ENCODE results near the gene GLYATL1. TPM values are rescaled to one million over a fixed set of nuclear protein-coding genes. Genes with fewer than 3 reads are reported as not detected.

Gene GLYATL1
- total RNA-seq, 4 donors from 2014 or later, result 0.30 to 6.8 (median 2.3) TPM

DNA sequence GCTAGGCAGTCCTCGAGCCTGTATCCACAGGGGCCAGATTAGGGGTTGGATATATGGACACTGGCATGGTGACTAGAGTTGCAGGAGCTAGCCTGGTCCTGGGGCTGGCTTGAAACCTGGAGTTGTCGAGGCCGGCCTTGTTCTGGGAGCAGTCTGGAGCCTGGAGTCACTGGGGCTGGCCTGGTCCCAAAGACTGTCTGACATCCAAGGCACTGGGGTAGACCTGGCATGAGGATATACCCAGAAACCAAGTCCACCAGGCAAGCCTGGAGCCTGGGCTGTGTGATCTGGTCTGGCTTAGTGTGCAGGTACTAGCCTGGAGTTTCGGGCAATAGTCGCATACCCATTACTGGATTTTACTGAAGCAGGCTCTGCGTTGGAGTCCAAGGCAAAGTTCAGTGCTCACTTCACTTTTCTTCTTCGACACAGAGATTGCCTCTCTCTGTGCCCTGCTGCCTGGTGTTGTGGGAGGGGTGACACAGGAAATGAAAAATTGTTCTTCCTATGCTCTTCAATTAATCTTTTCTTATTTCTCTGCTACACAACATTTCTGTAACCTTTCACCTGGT lies 4.3 kb upstream of the GLYATL1 start:
- intact Hi-C loops (cut with DNase I; ENCODE audit: low total_unique reads), result no loop called here
- DNase-seq (ENCODE audit: low spot score in 2 of 2), result no peak
- 92 to 96% methylated on average over 4 to 7 of the region's 7 CpGs for WGBS, 2 donors
- no peak overlapping the region for H3K4me3 ChIP-seq (ENCODE audit: low read depth, poor library complexity, severe bottlenecking)
- TF ChIP-seq, protein P1, sequence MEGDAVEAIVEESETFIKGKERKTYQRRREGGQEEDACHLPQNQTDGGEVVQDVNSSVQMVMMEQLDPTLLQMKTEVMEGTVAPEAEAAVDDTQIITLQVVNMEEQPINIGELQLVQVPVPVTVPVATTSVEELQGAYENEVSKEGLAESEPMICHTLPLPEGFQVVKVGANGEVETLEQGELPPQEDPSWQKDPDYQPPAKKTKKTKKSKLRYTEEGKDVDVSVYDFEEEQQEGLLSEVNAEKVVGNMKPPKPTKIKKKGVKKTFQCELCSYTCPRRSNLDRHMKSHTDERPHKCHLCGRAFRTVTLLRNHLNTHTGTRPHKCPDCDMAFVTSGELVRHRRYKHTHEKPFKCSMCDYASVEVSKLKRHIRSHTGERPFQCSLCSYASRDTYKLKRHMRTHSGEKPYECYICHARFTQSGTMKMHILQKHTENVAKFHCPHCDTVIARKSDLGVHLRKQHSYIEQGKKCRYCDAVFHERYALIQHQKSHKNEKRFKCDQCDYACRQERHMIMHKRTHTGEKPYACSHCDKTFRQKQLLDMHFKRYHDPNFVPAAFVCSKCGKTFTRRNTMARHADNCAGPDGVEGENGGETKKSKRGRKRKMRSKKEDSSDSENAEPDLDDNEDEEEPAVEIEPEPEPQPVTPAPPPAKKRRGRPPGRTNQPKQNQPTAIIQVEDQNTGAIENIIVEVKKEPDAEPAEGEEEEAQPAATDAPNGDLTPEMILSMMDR (IDR thresholded peaks at IDR 0.05), result no peak
- no peak for TF ChIP-seq POLR2A (IDR thresholded peaks at IDR 0.05)

DNA sequence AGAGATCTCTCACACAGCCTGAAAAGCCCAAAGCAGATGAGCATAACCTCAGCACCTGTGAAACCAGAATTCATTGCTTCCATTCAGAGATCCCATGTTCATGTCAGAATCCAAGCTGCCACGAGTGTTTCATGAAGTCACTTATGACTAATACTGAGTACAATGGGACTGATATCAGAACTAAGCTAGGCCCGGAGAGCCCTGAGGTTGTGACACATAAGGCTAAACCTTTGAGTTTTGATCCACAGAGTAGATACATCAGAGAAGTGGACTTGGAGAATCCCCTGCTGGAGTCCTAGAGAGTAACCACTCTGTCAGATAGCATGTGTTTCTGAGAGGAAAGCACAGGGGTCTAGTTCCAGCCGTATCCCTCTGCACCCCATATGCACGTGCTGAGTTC lies 890 bp upstream of the GLYATL1 start:
- H3K4me3 ChIP-seq (ENCODE audit: low read depth, poor library complexity, severe bottlenecking), result no peak overlapping the region
- WGBS, 2 donors, result 59 to 68% methylated on average over 4 of the region's 4 CpGs
- DNase-seq (ENCODE audit: low spot score in 2 of 2), result no peak
- intact Hi-C loops (cut with DNase I; ENCODE audit: low total_unique reads), result no loop called here
- TF ChIP-seq, protein P1 (IDR thresholded peaks at IDR 0.05), result no peak
- TF ChIP-seq POLR2A (IDR thresholded peaks at IDR 0.05), result no peak

DNA sequence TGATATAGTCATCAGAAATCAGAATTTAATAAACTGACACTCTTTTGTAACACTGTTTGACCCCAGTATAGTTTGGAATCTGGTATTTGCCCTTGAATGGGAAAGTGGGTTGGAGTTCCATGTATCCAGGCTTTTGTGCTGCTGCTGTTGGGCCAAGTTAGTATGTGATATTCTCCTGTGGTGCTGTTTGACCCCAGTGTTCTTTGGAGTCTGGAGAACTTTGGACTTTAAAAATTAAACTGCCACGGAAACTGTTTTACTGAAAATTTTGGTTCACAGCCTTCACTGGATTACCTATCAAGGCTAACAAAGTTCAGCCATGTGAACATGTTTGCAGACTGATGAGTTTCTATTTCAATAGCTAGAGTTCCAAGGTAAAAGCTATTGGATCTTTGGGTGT lies 740 bp downstream of the GLYATL1 start:
- intact Hi-C loops (cut with DNase I; ENCODE audit: low total_unique reads), result no loop called here
- TF ChIP-seq POLR2A (IDR thresholded peaks at IDR 0.05), result no peak
- TF ChIP-seq, protein P1 (IDR thresholded peaks at IDR 0.05), result no peak
- H3K4me3 ChIP-seq (ENCODE audit: low read depth, poor library complexity, severe bottlenecking), result no peak overlapping the region
- DNase-seq (ENCODE audit: low spot score in 2 of 2), result no peak
- 81 to 92% methylated on average over 1 of the region's 1 CpG for WGBS, 2 donors

DNA sequence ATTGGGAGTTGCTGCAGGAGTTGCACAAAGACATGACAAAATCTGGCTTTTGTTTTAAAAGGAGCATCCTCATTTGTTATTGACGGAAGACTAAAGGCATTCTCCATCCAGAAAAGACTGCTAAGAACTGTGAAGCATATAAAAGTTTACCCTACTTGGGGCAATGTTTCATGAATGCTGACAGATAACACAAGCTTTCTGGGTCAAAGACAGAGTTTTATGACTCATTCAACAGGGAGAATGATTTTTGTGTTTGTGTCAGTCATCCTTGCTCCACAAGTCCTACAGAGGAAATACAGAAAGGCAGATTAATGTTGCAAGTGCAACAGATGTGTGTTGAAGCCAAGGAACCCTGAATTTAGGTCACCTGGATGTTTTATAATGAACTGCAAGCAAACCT lies 2.5 kb downstream of the GLYATL1 start:
- no peak for DNase-seq (ENCODE audit: low spot score in 2 of 2)
- 83 to 97% methylated on average over 1 of the region's 1 CpG for WGBS, 2 donors
- TF ChIP-seq, protein P1 (IDR thresholded peaks at IDR 0.05), result no peak
- no peak for TF ChIP-seq POLR2A (IDR thresholded peaks at IDR 0.05)

DNA sequence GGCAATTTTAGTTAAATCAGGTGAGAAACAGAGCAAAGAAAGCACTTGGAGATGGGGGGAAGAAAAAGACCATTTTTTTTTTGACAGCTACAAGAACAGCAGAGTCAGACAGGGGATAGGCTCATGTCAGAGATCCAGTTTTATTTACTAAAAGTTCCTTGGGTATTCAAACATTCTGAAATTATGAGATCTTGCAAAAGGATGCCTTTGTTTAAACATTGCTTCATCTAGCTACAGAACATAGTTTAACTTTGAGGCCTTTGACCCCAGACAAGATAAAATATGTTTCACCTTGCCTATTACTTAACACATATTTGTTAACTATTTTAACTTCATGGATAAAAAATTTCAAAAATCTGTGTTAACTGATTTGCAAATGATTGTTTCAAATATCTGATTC lies 6.4 kb downstream of the GLYATL1 start:
- intact Hi-C loops (cut with DNase I; ENCODE audit: low total_unique reads), result no loop called here
- DNase-seq (ENCODE audit: low spot score in 2 of 2), result no peak
- no peak overlapping the region for H3K4me3 ChIP-seq (ENCODE audit: low read depth, poor library complexity, severe bottlenecking)
- no peak for TF ChIP-seq POLR2A (IDR thresholded peaks at IDR 0.05)
- TF ChIP-seq, protein P1 (IDR thresholded peaks at IDR 0.05), result no peak

More for the DNA sequence above, 2.5 kb downstream of the GLYATL1 start:
- intact Hi-C loops (cut with DNase I; ENCODE audit: low total_unique reads), result no loop called here
- no peak overlapping the region for H3K4me3 ChIP-seq (ENCODE audit: low read depth, poor library complexity, severe bottlenecking)

DNA sequence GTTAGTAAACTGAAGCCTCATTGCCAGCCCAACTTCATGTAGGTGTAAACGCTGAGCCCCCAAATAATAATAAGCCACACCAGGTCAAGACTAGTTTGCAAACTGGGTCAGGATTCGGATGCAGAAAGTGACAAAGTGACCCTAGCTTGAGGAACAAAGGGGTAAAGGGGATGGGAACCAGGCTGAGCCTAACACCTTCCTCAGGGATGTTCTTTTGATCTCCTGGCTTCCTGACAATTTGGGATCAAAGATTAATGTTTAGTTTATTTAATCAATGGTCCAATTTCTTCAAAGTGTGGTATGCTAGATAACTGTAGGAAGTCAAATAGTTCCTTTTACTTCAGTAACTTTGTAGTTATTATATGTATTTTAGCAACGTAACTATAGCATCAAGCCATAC lies 9.9 kb downstream of the GLYATL1 start:
- WGBS, 2 donors, result 80 to 82% methylated on average over 3 of the region's 3 CpGs
- DNase-seq (ENCODE audit: low spot score in 2 of 2), result no peak
- TF ChIP-seq, protein P1 (IDR thresholded peaks at IDR 0.05), result no peak
- no peak for TF ChIP-seq POLR2A (IDR thresholded peaks at IDR 0.05)
- no peak overlapping the region for H3K4me3 ChIP-seq (ENCODE audit: low read depth, poor library complexity, severe bottlenecking)
- intact Hi-C loops (cut with DNase I; ENCODE audit: low total_unique reads), result no loop called here
